GM19468 (cell line): Measurements from ENCODE around the gene SLC9A9.

Experiments
- ATAC-seq: cut with Tn5 transposase; IDR thresholded peaks from one replicate; pipeline ENCODE4 v1.9.1; 2021; ENCODE audit warnings: mild to moderate bottlenecking, moderate library complexity, moderate number of reproducible peaks; ENCODE audit not compliant: unreplicated experiment; ENCODE audit errors: extremely low read depth

SLC9A9 gene

GRCh38 chr3:143252931-143253330 is 595.3 kb downstream of the SLC9A9 start:
- ATAC-seq: no peak

- ATAC-seq: no peak
Observed at GRCh38 chr3:143249014-143249413, 599.3 kb downstream of the SLC9A9 start.

GRCh38 chr3:143247073-143247472 is 601.2 kb downstream of the SLC9A9 start:
- ATAC-seq: no peak

GRCh38 chr3:143245692-143246091 is 602.6 kb downstream of the SLC9A9 start:
- no peak for ATAC-seq

- no peak for ATAC-seq
Observed at GRCh38 chr3:143244516-143245063, 603.7 kb downstream of the SLC9A9 start.

GRCh38 chr3:143243686-143244085 is 604.6 kb downstream of the SLC9A9 start:
- no peak for ATAC-seq

GRCh38 chr3:143242691-143243090 is 605.6 kb downstream of the SLC9A9 start:
- no peak for ATAC-seq

- ATAC-seq: no peak
Observed at GRCh38 chr3:143242101-143242500, 606.2 kb downstream of the SLC9A9 start.

GRCh38 chr3:143241481-143241951 is 606.8 kb downstream of the SLC9A9 start:
- no peak for ATAC-seq

- ATAC-seq: no peak
Observed at GRCh38 chr3:143240886-143241285, 607.4 kb downstream of the SLC9A9 start.

- ATAC-seq: no peak
Observed at GRCh38 chr3:143239031-143239430, 609.2 kb downstream of the SLC9A9 start.

GRCh38 chr3:143237077-143237627 is 611.1 kb downstream of the SLC9A9 start:
- ATAC-seq: no peak

- no peak for ATAC-seq
Observed at GRCh38 chr3:143236226-143236964, 611.9 kb downstream of the SLC9A9 start.

GRCh38 chr3:143235614-143236204 is 612.6 kb downstream of the SLC9A9 start:
- ATAC-seq: no peak

GRCh38 chr3:143234526-143234925 is 613.7 kb downstream of the SLC9A9 start:
- ATAC-seq: no peak

GRCh38 chr3:143232981-143233380 is 615.3 kb downstream of the SLC9A9 start:
- no peak for ATAC-seq

GRCh38 chr3:143228405-143228804 is 619.9 kb downstream of the SLC9A9 start:
- ATAC-seq: no peak

GRCh38 chr3:143226678-143227291 is 621.5 kb downstream of the SLC9A9 start:
- no peak for ATAC-seq

GRCh38 chr3:143224716-143225115 is 623.6 kb downstream of the SLC9A9 start:
- ATAC-seq: no peak

- ATAC-seq: no peak
Observed at GRCh38 chr3:143222981-143223380, 625.3 kb downstream of the SLC9A9 start.

GRCh38 chr3:143222505-143222904 is 625.8 kb downstream of the SLC9A9 start:
- ATAC-seq: no peak
